Measurements from ENCODE around the gene RAB7A. TPM values are rescaled to one million over a fixed set of nuclear protein-coding genes. Genes with fewer than 3 reads are reported as not detected.

The RAB7A gene
- total RNA-seq, 1 donor from 2014 or later: 155 TPM

- DNase-seq (ENCODE audit: low spot score): no peak
- Mint-ChIP-seq H3K36me3 (ENCODE audit: low read depth, unreplicated experiment) (no peaks in the 10 kb centered on the region), H3K4me3 (ENCODE audit: unreplicated experiment) (no peak overlapping the region), H3K9me3 (ENCODE audit: unreplicated experiment) (no peaks in the 10 kb centered on the region), H3K27ac (ENCODE audit: unreplicated experiment) (no peak overlapping the region), H3K27me3 (ENCODE audit: unreplicated experiment) (peaks cover 2% of the 10 kb centered on the region), H3K4me1 (ENCODE audit: unreplicated experiment) (peaks cover 3% of the 10 kb centered on the region)
- TF ChIP-seq, protein P1, sequence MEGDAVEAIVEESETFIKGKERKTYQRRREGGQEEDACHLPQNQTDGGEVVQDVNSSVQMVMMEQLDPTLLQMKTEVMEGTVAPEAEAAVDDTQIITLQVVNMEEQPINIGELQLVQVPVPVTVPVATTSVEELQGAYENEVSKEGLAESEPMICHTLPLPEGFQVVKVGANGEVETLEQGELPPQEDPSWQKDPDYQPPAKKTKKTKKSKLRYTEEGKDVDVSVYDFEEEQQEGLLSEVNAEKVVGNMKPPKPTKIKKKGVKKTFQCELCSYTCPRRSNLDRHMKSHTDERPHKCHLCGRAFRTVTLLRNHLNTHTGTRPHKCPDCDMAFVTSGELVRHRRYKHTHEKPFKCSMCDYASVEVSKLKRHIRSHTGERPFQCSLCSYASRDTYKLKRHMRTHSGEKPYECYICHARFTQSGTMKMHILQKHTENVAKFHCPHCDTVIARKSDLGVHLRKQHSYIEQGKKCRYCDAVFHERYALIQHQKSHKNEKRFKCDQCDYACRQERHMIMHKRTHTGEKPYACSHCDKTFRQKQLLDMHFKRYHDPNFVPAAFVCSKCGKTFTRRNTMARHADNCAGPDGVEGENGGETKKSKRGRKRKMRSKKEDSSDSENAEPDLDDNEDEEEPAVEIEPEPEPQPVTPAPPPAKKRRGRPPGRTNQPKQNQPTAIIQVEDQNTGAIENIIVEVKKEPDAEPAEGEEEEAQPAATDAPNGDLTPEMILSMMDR (IDR thresholded peaks at IDR 0.05; ENCODE audit: unreplicated experiment): no peak
Measured at GRCh38 chr3:128683957-128684356, 42.0 kb upstream of the RAB7A start.

DNA sequence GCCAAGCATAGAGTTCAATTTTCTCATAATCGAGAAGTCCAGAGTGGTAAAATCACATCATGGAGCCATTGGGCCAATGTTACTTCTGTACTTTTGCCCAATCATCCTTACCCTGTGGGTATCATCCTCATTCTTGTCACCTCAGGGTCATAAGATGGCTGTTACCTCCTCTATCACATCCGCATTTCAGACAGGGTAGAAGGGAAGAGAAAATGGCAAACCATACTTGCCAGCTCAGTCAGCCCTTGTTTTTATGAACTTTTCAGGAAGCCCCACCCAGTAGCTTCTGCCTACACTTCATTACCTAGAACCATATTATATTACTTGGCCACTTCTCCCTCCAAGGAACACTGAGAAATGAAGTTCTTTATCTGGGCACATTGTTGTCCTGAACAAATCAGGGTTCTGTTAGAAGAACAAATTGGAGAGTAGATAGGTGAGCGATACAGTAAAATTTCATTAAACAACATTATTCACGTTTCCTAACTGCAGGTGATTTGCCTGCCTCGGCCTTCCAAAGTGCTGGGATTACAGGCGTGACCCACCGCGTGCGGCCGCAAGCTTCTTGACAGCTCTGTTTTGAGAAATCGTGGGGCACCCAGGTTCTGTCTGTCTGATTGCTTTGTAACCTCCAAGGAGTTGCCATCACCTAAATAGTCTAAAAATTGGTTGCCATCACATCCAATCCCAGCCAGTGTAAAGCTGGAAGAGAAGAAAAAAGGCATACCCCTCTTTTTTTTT, 40.8 kb upstream of the RAB7A start:
- Mint-ChIP-seq H3K9me3 (ENCODE audit: unreplicated experiment) (no peaks in the 10 kb centered on the region), H3K27ac (ENCODE audit: unreplicated experiment) (no peak overlapping the region), H3K36me3 (ENCODE audit: low read depth, unreplicated experiment) (no peaks in the 10 kb centered on the region), H3K4me3 (ENCODE audit: unreplicated experiment) (no peak overlapping the region), H3K27me3 (ENCODE audit: unreplicated experiment) (no peaks in the 10 kb centered on the region), H3K4me1 (ENCODE audit: unreplicated experiment) (peaks cover 3% of the 10 kb centered on the region)
- TF ChIP-seq, protein P1 (IDR thresholded peaks at IDR 0.05; ENCODE audit: unreplicated experiment): no peak
- no peak for DNase-seq (ENCODE audit: low spot score)

DNA sequence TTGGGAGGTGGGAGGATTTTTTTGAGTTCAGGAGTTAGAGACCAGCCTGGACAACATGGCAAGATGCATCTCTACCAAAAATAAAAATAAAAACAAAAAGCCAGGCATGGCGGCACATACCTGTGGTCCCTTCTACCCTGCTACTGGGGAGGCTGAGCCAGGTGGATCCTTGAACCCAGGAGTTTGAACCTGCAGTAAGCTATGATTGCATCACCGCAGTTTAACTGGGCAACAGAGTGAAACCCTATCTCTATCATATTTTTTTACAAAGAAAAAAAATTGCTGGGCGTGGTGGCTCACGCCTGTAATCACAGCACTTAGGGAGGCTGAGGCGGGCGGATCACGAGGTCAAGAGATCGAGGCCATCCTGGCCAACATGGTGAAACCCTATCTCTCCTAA, 39.5 kb upstream of the RAB7A start:
- no peaks in the 10 kb centered on the region for H3K27me3 Mint-ChIP-seq (ENCODE audit: unreplicated experiment)
- no peaks in the 10 kb centered on the region for H3K9me3 Mint-ChIP-seq (ENCODE audit: unreplicated experiment)
- H3K36me3 Mint-ChIP-seq (ENCODE audit: low read depth, unreplicated experiment): no peaks in the 10 kb centered on the region
- TF ChIP-seq, protein P1 (IDR thresholded peaks at IDR 0.05; ENCODE audit: unreplicated experiment): no peak
- no peak overlapping the region for H3K27ac Mint-ChIP-seq (ENCODE audit: unreplicated experiment)
- no peak overlapping the region for H3K4me3 Mint-ChIP-seq (ENCODE audit: unreplicated experiment)
- H3K4me1 Mint-ChIP-seq (ENCODE audit: unreplicated experiment): peaks cover under 1% of the 10 kb centered on the region
- DNase-seq (ENCODE audit: low spot score): no peak

- Mint-ChIP-seq H3K27me3 (ENCODE audit: unreplicated experiment) (no peaks in the 10 kb centered on the region), H3K27ac (ENCODE audit: unreplicated experiment) (no peak overlapping the region), H3K9me3 (ENCODE audit: unreplicated experiment) (no peaks in the 10 kb centered on the region), H3K36me3 (ENCODE audit: low read depth, unreplicated experiment) (no peaks in the 10 kb centered on the region), H3K4me1 (ENCODE audit: unreplicated experiment) (no peaks in the 10 kb centered on the region), H3K4me3 (ENCODE audit: unreplicated experiment) (no peak overlapping the region)
- DNase-seq (ENCODE audit: low spot score): no peak
- TF ChIP-seq, protein P1 (IDR thresholded peaks at IDR 0.05; ENCODE audit: unreplicated experiment): no peak
Measured at GRCh38 chr3:128689060-128689459, 36.9 kb upstream of the RAB7A start.

- Mint-ChIP-seq H3K9me3 (ENCODE audit: unreplicated experiment) (no peaks in the 10 kb centered on the region), H3K4me1 (ENCODE audit: unreplicated experiment) (no peaks in the 10 kb centered on the region), H3K36me3 (ENCODE audit: low read depth, unreplicated experiment) (no peaks in the 10 kb centered on the region), H3K4me3 (ENCODE audit: unreplicated experiment) (no peak overlapping the region), H3K27ac (ENCODE audit: unreplicated experiment) (no peak overlapping the region), H3K27me3 (ENCODE audit: unreplicated experiment) (no peaks in the 10 kb centered on the region)
- TF ChIP-seq, protein P1 (IDR thresholded peaks at IDR 0.05; ENCODE audit: unreplicated experiment): no peak
- no peak for DNase-seq (ENCODE audit: low spot score)
Measured at GRCh38 chr3:128693696-128694095, 32.3 kb upstream of the RAB7A start.

All from endothelial cell (in vitro differentiated cells).